T-helper 2 cell treated with Interferon-gamma antibody and Interleukin-4, amounts not matched to agents 5 μg/mL and 100 μg/mL, for 36 hours (primary cell): Measurements from ENCODE around the gene NKX1-1.

Experiments used
- DNase-seq: peaks from one replicate; pipeline ENCODE4 v3.0.0; 2021; ENCODE audit warnings: low spot score
- H3K27ac Mint-ChIP-seq: one replicate; pipeline ENCODE4 v1.8.0; 2021; ENCODE audit warnings: mild to moderate bottlenecking, mixed read lengths
- H3K27me3 Mint-ChIP-seq: one replicate; pipeline ENCODE4 v1.8.0; 2021; ENCODE audit warnings: low read depth, mixed read lengths
- H3K36me3 Mint-ChIP-seq: one replicate; pipeline ENCODE4 v1.8.0; 2021; ENCODE audit warnings: low read depth, mixed read lengths
- H3K4me1 Mint-ChIP-seq: one replicate; pipeline ENCODE4 v1.8.0; 2021; ENCODE audit warnings: low read depth, mixed read lengths
- H3K4me3 Mint-ChIP-seq: one replicate; pipeline ENCODE4 v1.8.0; 2022; ENCODE audit warnings: mild to moderate bottlenecking, moderate library complexity, mixed read lengths
- H3K9me3 Mint-ChIP-seq: one replicate; pipeline ENCODE4 v1.8.0; 2021; ENCODE audit warnings: mixed read lengths

The NKX1-1 gene

DNA sequence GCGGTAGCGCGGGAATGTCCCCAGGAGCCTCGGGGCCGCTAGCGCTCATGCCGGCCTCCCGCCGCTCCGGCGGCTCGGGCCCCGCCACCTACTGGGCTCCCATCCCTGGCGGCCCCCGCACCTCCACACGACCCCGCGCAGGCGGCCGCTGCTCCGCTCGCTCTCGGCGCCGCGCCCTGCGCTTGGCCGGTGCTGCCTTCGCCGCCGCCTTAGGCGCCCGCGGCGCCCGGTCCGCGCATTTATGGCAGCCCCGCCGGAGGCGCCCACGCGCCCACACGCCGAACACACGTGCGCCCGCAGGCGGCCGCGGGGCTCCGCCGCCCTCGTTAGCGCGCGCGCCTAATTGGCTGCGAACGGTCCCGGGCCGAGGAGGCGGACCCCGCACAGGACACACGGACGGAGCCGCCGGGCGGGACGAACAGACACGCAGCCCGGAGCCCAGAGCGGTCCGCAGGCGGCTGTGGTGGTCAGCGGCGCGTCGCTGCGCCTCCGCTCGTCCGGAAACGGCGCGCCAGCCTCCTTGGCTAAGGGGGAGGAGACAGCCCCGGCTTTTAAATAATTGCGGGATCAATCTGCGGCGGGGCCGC, at the start of gene NKX1-1:
Gene NKX1-1 (minus strand): TSS at position 49 of the 587 bp plus-strand sequence. CDS start 0 bp downstream, at position 49.
- Mint-ChIP-seq H3K27ac (peak within 1 kb of the TSS; percentile 78), H3K36me3 (peaks cover 2% of the 10 kb centered on the region), H3K4me1 (no peaks in the 10 kb centered on the region), H3K27me3 (peaks cover 45% of the 10 kb centered on the region), H3K4me3 (peak within 1 kb of the TSS; percentile 29), H3K9me3 (no peaks in the 10 kb centered on the region)
- no peak for DNase-seq

DNA sequence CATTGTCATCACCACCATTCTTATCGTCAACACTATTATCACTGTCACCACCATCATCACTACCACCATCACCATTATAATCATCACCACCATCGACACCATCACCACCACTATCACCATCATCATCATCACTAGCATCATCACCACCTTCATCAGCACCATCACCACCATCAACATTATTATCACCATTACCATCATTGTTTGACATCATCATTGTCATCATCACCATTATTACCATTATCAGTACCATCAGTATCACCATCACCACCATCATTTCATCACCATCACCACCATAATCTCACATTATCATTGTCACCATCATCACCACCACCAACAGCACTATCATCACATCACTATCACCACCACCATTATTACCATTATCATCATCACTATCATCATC, 47.5 kb upstream of the NKX1-1 start:
- peaks cover 25% of the 10 kb centered on the region for H3K9me3 Mint-ChIP-seq
- H3K4me3 Mint-ChIP-seq: no peak overlapping the region
- H3K4me1 Mint-ChIP-seq: no peaks in the 10 kb centered on the region
- no peak for DNase-seq
- H3K27ac Mint-ChIP-seq: no peak overlapping the region
- no peaks in the 10 kb centered on the region for H3K36me3 Mint-ChIP-seq
- peaks cover 7% of the 10 kb centered on the region for H3K27me3 Mint-ChIP-seq

DNA sequence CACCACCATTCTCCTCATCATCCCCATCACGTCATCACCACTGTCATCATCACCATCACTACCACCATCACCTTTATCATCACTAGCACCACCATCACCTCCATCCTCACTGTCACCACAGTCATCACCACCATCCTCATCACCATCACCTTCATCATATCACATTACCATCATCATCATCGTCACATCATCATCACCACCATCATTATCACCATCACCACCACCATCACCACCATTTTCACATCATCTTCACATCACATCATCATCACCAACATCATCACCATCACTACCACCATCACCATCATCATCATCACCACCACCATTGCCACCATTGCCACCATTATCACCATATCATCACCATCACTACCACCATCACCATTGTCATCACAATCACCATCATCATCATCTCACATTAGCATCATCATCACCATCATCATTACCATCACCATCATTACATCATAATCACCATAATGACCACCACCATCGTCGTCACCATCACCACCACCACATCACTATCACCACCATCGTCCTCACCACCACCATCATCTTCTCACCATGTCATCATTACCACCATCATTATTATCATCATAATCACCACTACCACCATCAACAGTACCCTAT, 46.3 kb upstream of the NKX1-1 start:
- H3K4me3 Mint-ChIP-seq: no peak overlapping the region
- H3K27ac Mint-ChIP-seq: no peak overlapping the region
- no peak for DNase-seq
- peaks cover 25% of the 10 kb centered on the region for H3K9me3 Mint-ChIP-seq
- H3K27me3 Mint-ChIP-seq: no peaks in the 10 kb centered on the region
- no peaks in the 10 kb centered on the region for H3K4me1 Mint-ChIP-seq
- H3K36me3 Mint-ChIP-seq: no peaks in the 10 kb centered on the region

DNA sequence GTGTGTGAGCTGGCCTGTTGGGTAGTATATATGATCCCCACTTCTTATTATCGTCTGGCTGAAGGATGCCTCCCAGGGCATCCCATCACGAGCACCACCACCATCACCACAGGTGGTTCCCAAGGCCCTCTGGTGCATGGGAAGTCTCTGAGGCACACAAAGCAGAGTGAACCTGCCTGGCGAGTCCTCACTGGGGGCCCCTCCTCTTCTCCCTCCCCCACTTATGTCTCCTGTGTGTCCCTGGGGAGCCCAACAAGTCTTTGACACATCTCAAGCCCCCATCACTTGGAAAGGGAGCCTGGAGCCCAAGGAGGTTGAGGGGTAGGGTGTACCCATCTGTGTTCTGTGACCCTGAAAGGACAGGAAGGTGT, 45.5 kb upstream of the NKX1-1 start:
- H3K27me3 Mint-ChIP-seq: no peaks in the 10 kb centered on the region
- no peak overlapping the region for H3K27ac Mint-ChIP-seq
- no peaks in the 10 kb centered on the region for H3K36me3 Mint-ChIP-seq
- DNase-seq: no peak
- no peak overlapping the region for H3K4me3 Mint-ChIP-seq
- no peaks in the 10 kb centered on the region for H3K4me1 Mint-ChIP-seq
- peaks cover 22% of the 10 kb centered on the region for H3K9me3 Mint-ChIP-seq

DNA sequence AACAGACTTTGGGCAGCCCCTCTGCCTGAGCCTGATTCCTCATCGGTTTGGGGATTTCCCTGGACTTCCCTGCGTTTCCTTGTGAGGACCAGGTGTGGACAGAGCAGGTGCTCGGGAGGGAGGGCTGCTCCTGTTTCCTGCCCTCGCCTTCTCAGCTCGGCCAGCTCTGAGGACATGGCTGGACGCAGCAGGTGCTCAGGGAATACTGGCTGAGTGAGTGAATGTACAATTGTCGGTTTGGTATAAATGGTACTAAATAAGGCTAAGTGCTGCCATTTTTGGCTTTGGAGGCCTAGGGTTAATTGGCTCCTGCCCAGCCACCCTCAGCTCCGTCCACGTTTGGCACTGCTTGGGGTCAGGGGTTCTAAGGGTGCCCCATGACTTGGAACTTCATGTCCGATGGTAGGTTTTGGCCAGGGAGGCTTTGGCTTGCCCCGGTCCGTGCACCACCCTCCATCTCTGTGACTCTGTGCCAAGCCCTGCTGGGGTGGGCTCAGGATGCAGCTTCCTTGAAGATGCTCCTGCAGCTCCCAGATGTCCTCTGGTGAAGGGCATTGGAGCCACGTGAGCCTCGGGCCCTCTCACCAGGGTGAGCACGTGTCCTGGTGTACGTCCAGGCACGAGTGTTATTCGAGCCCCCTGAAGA, 45.0 kb upstream of the NKX1-1 start:
- Mint-ChIP-seq H3K9me3 (peaks cover 21% of the 10 kb centered on the region), H3K27ac (no peak overlapping the region), H3K27me3 (no peaks in the 10 kb centered on the region), H3K4me3 (no peak overlapping the region), H3K4me1 (no peaks in the 10 kb centered on the region), H3K36me3 (no peaks in the 10 kb centered on the region)
- DNase-seq: no peak

DNA sequence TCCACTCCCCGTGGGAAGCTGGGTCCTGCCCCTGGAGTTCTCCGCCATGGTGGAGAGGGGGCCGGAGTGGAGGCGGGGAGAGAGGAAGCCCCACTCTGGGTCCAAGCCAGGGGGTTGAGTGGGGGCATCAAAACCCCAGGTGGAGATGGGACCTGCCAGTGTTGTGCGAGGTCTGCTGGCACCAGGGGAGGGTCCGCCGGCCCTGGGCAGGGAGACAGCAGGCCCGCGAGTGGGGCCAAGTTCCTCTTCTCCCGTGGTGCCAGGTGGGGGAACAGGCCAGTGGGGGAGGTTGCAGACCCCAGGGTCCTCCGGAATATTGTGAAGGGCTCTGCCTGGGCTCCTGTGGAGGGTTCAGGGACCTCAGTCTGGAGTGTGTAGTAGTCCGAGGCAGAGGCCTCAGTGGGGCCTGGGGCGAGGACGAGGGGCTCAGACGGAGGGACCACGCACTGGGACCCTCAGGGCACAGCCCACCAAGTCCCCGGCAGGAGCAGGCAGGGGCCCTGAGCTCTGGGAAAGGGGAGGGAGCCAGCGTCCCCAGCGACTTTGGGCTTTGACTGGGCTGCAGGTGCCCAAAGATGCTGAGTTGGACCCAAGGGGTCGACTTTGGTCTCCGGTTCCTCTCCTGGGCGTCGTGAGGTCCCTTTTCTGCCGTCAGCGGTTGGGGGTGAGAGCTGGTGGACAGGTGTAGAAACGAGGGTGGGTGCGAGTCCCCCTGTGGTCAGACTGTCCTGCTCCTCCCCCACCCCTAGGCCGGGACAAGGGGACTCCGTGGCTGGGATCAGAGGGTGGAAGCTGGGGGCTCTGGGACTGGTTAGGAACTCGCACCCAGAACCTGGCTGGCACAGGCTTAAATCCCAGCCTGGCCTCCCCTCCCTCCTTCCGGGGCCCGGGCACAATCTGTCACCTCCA, 43.8 kb upstream of the NKX1-1 start:
- DNase-seq: no peak
- H3K27me3 Mint-ChIP-seq: no peaks in the 10 kb centered on the region

DNA sequence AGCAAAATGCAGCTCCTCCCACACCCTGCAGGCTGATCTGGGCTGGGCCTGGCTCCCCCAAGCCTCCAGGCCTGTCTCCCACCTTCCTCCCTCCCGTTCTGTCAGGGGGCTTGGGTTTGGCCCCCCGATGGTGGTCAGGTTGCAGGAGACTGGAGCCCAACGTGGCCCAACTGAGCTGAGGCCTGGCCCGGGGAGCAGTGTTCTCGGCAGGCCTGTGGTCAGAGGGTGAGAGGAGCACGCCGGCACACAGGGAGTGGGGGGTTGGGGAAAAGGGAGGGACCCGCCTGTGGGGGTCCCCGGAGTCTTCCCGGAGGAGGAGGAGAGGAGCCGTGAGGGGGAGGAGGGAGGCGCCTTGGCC, 43.2 kb upstream of the NKX1-1 start:
- H3K36me3 Mint-ChIP-seq: no peaks in the 10 kb centered on the region
- no peak overlapping the region for H3K27ac Mint-ChIP-seq
- H3K27me3 Mint-ChIP-seq: no peaks in the 10 kb centered on the region
- no peak for DNase-seq
- peaks cover 21% of the 10 kb centered on the region for H3K9me3 Mint-ChIP-seq
- no peaks in the 10 kb centered on the region for H3K4me1 Mint-ChIP-seq
- H3K4me3 Mint-ChIP-seq: no peak overlapping the region

More for the DNA sequence above, 43.8 kb upstream of the NKX1-1 start:
- peaks cover 21% of the 10 kb centered on the region for H3K9me3 Mint-ChIP-seq
- no peaks in the 10 kb centered on the region for H3K36me3 Mint-ChIP-seq
- no peak overlapping the region for H3K27ac Mint-ChIP-seq
- no peaks in the 10 kb centered on the region for H3K4me1 Mint-ChIP-seq
- H3K4me3 Mint-ChIP-seq: no peak overlapping the region

DNA sequence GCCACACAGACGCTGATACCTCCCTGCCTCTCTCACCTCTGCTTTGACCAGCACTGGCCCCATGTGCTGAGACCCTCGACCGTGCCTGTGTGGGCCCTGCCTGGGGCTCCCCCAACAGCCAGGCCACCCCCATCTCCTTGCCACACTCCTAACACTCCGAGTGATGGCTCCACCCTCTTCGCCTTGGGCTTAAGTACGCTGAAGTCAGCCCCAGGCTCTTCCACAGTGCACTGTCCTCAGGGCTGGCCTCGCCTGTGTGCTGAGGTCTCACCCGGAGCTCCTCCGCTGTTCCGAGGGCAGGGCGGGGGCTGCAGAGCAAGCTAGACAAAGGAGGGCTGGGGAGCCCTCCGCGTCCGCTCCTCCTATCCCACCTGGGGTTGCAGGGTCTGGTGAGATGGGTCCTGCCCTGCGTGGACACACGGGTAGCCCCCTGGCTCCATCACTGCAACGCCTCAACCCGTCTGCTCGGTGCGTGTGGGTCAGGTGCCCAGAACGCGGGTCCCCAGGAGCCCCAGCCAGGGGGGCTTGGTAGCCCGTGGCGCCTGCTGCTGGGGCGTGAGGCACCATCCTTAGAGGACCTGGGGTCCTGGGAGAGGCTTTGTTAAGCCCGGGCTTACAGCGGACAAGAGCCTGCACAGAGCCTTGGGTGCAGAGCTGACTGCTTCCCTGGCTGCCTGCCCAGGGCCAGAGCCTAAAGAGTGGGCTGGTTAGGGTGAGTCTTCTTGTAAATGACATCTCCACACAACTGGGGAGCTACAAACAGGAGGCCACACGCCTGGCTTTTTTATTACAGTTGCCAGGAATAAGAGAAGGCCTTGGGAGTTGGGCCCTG, 42.6 kb upstream of the NKX1-1 start:
- Mint-ChIP-seq H3K36me3 (no peaks in the 10 kb centered on the region), H3K4me3 (no peak overlapping the region), H3K27ac (no peak overlapping the region), H3K4me1 (no peaks in the 10 kb centered on the region), H3K9me3 (peaks cover 18% of the 10 kb centered on the region), H3K27me3 (no peaks in the 10 kb centered on the region)
- no peak for DNase-seq

DNA sequence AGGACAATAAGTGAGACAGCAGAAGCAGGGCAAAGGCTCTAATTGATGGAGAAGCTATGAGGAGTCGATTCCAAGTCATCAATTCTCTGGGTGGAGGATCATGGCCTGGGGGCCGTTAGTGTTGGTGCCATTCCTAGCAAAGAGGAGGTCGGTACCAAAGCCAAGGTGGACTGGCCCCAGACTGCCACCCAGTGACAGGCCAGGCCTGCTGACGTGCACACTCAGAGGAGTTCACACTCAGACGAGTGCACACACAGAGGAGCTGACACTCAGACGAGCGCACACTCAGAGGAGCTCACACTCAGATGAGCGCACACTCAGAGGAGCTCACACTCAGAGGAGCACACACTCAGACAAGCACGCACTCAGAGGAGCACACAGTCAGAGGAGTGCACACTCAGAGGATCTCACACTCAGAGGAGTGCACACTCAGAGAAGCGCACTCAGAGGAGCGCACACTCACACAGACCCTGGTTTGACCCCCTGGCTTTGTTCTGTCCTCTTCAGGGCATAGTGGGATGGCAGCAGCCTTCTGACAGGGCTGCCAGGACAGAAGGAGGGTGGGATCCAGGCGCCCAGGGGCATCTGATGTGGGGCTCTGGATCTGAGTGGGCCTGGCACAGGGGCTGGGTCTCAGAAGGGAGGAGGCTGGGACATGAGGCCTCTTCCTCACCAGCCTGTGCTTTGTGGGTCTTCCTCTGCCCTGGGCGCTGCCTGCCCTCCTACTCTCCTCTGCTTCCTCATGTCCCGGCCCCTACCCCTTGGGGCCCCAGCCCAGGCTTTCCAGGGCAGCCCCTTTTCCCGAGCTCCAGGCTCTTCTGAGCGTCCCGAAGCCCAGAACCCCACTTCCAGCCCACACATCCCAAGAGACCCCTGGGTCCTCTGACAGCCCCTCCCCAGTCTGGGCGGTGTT, 41.7 kb upstream of the NKX1-1 start:
- DNase-seq: no peak
- Mint-ChIP-seq H3K27ac (no peak overlapping the region), H3K36me3 (no peaks in the 10 kb centered on the region), H3K9me3 (peaks cover 9% of the 10 kb centered on the region), H3K4me3 (no peak overlapping the region), H3K4me1 (no peaks in the 10 kb centered on the region), H3K27me3 (no peaks in the 10 kb centered on the region)

DNA sequence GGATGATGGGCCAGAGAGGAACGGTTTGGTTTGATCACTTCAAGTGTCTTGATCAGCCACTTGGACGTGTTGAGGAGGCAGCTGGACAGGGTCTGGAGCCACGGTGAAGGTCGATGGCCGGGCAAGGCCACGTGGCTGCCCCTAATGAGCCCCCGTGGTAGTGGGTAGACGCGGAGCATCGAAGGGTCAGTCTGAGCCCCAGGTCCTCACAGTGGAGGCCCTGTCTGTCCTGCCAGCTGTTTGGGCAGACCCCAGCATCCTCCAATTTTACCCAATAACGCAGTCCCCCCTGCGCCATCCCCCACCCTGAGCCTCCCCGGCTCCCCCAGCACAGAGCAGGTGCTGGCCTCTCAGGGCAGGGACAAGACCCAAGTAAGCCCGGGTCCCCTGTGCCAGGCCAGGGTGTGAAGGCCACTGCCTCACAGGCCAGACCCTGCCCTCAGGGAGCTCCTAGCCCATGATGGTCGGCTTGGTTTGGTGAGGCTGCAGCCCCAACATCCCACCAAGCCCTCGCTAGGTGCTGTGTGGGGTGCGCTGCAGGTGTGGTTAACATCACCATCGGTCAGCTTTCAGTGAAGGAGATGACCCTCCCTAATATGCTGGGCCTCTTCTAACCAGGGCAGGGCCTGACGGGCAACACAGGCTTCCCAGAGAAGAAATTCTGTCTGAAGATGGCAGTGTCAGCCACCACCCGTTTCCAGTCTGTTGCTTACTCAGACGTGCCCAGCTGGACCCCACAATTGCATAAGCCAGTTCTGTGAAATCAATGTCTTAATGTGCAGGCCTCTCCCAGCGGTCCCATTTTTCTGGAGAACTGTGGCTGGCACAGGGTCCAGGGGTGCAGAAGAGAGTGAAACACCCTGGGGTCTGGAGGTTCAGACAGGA, 40.5 kb upstream of the NKX1-1 start:
- Mint-ChIP-seq H3K36me3 (no peaks in the 10 kb centered on the region), H3K9me3 (no peaks in the 10 kb centered on the region), H3K27me3 (no peaks in the 10 kb centered on the region), H3K27ac (no peak overlapping the region), H3K4me1 (no peaks in the 10 kb centered on the region), H3K4me3 (no peak overlapping the region)
- DNase-seq: no peak

DNA sequence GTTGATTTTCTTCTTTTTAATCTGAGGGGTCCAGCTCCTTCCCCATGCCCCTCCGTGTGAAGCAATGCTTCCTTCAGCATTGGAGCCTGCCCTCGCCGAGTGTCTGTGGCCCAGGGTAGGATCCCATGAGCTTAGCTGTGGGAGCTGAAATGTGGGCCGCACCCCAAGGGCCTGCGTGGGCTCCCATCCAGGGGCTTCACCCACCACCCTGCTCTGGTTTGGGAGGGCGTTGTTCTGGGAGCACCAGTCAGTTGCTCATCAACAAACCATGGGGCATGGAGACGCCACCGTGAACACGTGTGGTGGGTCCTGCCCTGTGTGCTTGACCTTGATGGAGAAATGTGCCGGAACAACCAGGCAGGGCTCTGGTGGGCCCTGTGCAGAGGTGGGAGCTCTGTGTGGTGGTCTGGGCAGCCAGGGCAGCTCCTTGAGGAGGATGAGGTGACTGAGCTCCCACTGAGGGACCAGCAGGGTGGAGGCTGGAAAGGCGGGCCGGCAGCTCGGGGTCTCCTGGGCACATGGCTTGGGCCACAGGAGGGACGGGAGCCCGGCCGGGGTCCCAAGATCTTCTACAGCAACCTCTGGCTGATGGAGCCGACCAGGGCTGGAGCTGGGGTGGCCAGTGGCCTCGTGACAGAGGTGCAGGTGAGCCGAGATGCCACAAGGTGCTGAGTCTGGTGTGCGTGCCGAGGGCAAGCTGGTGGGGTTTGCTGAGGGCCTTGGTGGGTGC, 39.6 kb upstream of the NKX1-1 start:
- H3K4me3 Mint-ChIP-seq: no peak overlapping the region
- no peak for DNase-seq
- no peaks in the 10 kb centered on the region for H3K9me3 Mint-ChIP-seq
- no peak overlapping the region for H3K27ac Mint-ChIP-seq
- no peaks in the 10 kb centered on the region for H3K36me3 Mint-ChIP-seq
- no peaks in the 10 kb centered on the region for H3K4me1 Mint-ChIP-seq
- H3K27me3 Mint-ChIP-seq: no peaks in the 10 kb centered on the region
